SK-N-SH treated with all-trans-retinoic acid at 6 μM for 48 hours (cell line): ENCODE results near the gene ACTN3.

Source experiments
- ARNTL ChIP-seq: fragments of 450-650 bp; formaldehyde crosslinking; IDR thresholded peaks from 2 replicates; pipeline ENCODE4 v1.5.0; 2020; ENCODE audit warnings: low read depth, mild to moderate bottlenecking, moderate library complexity, borderline replicate concordance
- ESRRG ChIP-seq: fragments of 250-450 bp; sonication (Bioruptor Pico); IDR thresholded peaks from 2 replicates; pipeline ENCODE4 v1.6.1; 2021; ENCODE audit warnings: mild to moderate bottlenecking
- PPARA ChIP-seq: fragments of 250-450 bp; sonication (Bioruptor Pico); IDR thresholded peaks from 2 replicates; pipeline ENCODE4 v1.5.0; 2020; ENCODE audit warnings: mild to moderate bottlenecking, borderline replicate concordance
- RARB ChIP-seq: fragments of 250-450 bp; sonication (Bioruptor Pico); IDR thresholded peaks from 2 replicates; pipeline ENCODE4 v1.8.0; 2021; ENCODE audit warnings: mild to moderate bottlenecking, moderate library complexity
- SNAI2 ChIP-seq: fragments of 250-450 bp; sonication (Bioruptor Pico); IDR thresholded peaks from 2 replicates; pipeline ENCODE4 v1.5.0; 2020; ENCODE audit warnings: mild to moderate bottlenecking, moderate library complexity
- TCF4 ChIP-seq: fragments of 250-450 bp; sonication (Bioruptor Pico); IDR thresholded peaks from 2 replicates; pipeline ENCODE4 v1.8.0; 2021; ENCODE audit warnings: mild to moderate bottlenecking, moderate library complexity, borderline replicate concordance
- TOX ChIP-seq: fragments of 250-450 bp; sonication (Bioruptor Pico); IDR thresholded peaks from 2 replicates; pipeline ENCODE4 v1.8.0; 2021; ENCODE audit warnings: mild to moderate bottlenecking, moderate library complexity, borderline replicate concordance
- ZC3H10 ChIP-seq: fragments of 250-450 bp; sonication (Bioruptor Pico); IDR thresholded peaks from 2 replicates; pipeline ENCODE4 v1.5.1; 2021; ENCODE audit warnings: mild to moderate bottlenecking, moderate library complexity
- TF ChIP-seq, protein P1 (sequence below): fragments of 250-450 bp; sonication (Bioruptor Pico); IDR thresholded peaks from 2 replicates; pipeline ENCODE4 v1.8.0; 2020; ENCODE audit warnings: mild to moderate bottlenecking, moderate library complexity, borderline replicate concordance

DNA sequence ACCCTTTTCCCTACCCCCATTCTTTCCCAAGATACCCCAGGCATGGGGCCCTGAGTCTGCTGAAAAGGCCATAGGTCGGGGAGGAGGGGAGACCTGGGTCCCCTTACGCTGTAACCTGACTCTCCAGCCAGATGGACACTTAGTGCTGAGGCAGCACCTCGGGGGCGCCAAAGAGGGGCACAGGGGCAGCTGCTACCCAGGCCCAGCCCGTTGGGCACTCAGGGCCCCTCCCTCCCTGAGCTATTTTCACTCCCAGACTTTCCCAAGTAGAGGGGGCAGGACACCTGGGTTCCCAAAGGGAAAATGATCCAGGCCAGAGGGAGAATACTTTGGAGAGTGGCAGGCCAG, 933 bp downstream of the ACTN3 start:
- TF ChIP-seq ESRRG (CRISPR knock-in tag) (no peak), PPARA (CRISPR knock-in tag) (no peak), SNAI2 (no peak), TOX (CRISPR knock-in tag) (no peak), RARB (CRISPR knock-in tag) (no peak), TCF4 (CRISPR knock-in tag) (no peak), ZC3H10 (CRISPR knock-in tag) (no peak), ARNTL (CRISPR knock-in tag) (no peak)
- TF ChIP-seq, protein P1, sequence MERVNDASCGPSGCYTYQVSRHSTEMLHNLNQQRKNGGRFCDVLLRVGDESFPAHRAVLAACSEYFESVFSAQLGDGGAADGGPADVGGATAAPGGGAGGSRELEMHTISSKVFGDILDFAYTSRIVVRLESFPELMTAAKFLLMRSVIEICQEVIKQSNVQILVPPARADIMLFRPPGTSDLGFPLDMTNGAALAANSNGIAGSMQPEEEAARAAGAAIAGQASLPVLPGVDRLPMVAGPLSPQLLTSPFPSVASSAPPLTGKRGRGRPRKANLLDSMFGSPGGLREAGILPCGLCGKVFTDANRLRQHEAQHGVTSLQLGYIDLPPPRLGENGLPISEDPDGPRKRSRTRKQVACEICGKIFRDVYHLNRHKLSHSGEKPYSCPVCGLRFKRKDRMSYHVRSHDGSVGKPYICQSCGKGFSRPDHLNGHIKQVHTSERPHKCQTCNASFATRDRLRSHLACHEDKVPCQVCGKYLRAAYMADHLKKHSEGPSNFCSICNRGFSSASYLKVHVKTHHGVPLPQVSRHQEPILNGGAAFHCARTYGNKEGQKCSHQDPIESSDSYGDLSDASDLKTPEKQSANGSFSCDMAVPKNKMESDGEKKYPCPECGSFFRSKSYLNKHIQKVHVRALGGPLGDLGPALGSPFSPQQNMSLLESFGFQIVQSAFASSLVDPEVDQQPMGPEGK (CRISPR knock-in tag), result no peak
